ENCODE measurements around the gene IL15RA.

Gene IL15RA

DNA sequence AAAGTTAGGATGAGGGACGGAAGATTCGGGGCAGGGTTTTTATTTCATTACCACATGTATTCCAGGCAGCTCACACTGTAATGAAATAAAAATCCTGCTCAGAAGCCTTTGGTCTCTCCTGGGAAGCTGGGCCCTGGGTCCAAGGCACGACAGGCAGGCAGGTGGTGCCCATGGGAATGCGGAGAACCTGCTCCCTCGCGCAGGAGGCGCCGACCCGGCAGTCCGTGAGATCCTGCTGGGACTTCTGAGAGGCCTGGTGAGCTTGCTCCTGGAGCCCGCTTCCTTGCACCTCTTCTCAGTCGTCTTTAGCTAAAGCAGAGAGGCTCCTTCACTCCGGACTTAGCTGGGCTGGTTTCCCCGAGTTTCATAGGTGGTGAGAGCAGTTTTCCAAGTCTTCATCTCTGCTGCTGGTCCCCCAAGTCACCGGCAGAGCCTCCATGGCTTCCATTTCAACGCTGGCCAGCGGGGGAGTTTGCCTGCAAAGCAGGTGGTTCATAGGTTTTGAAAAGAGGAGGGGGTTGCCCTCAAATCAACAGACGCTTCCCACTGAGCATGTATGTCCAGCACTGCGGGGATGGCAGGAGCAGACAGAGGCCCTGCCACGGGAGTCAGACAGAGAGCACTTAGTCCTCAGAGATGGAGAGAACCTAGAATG is 24.5 kb downstream of the IL15RA start:
- no peak overlapping the region for H3K4me3 ChIP-seq (ENCODE audit: low read depth, low read length)
- DNase-seq (ENCODE audit: low read depth) = no peak
- TF ChIP-seq, protein P1, sequence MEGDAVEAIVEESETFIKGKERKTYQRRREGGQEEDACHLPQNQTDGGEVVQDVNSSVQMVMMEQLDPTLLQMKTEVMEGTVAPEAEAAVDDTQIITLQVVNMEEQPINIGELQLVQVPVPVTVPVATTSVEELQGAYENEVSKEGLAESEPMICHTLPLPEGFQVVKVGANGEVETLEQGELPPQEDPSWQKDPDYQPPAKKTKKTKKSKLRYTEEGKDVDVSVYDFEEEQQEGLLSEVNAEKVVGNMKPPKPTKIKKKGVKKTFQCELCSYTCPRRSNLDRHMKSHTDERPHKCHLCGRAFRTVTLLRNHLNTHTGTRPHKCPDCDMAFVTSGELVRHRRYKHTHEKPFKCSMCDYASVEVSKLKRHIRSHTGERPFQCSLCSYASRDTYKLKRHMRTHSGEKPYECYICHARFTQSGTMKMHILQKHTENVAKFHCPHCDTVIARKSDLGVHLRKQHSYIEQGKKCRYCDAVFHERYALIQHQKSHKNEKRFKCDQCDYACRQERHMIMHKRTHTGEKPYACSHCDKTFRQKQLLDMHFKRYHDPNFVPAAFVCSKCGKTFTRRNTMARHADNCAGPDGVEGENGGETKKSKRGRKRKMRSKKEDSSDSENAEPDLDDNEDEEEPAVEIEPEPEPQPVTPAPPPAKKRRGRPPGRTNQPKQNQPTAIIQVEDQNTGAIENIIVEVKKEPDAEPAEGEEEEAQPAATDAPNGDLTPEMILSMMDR (IDR thresholded peaks at IDR 0.05; ENCODE audit: control insufficient read depth, extremely low read depth, insufficient read depth) = no peak

DNA sequence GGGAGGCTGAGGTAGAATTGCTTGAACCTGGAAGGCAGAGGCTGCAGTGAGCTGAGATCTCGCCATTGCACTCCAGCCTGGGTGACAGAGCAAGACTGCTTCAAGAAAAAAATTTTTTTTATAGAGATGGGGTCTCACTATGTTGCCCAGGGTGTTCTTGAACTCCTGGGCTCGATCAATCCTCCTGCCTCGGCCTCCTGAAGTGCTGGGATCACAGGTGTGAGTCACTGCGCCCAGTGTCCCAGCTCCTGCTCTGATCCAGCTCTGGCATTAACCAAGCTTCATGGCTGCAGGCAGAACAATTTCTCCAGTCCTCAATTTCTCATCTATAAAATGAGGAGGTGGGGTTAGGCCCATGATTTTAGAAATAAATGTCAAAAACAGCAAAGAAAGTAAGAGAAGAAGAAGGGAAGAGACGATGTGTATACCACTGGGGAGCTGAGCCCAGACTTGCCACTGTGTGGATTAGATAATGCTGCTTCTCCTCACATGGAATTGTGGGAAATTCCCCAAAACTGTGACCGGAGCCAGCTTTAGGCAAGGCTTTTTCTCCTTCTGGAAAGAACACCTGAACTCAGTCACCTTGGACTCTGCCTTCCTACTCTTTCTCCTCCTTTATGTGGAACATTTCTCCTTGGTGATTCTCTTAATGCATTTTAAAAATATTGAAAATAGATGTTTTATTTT is 25.5 kb downstream of the IL15RA start:
- DNase-seq (ENCODE audit: low read depth) = no peak
- no peak overlapping the region for H3K4me3 ChIP-seq (ENCODE audit: low read depth, low read length)
- TF ChIP-seq, protein P1 (IDR thresholded peaks at IDR 0.05; ENCODE audit: control insufficient read depth, extremely low read depth, insufficient read depth) = no peak

DNA sequence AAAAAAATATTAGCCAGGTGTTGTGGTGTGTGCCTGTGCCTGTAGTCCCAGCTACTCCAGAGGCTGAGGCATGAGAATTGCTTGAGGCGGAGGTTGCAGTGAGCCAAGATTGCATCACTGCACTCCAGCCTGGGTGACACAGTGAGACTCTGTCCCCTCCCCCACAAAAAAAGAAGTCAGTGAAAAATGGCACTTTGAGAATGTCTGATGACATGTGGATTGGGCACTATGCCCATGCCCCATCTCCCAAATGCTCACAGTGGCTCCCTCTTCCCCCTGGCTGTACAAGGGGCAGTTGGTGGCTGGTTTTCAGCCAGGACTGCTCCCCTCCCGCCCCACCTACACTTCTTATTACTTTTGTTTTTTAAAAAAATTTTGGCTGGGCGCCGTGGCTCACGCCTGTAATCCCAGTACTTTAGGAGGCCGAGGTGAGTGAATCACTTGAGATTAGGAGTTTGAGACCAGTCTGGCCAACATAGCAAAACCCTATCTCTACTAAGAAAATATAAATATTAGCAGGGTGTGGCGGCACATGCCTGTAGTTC is 26.1 kb downstream of the IL15RA start:
- TF ChIP-seq, protein P1 (IDR thresholded peaks at IDR 0.05; ENCODE audit: control insufficient read depth, extremely low read depth, insufficient read depth) = no peak
- no peak overlapping the region for H3K4me3 ChIP-seq (ENCODE audit: low read depth, low read length)
- no peak for DNase-seq (ENCODE audit: low read depth)

DNA sequence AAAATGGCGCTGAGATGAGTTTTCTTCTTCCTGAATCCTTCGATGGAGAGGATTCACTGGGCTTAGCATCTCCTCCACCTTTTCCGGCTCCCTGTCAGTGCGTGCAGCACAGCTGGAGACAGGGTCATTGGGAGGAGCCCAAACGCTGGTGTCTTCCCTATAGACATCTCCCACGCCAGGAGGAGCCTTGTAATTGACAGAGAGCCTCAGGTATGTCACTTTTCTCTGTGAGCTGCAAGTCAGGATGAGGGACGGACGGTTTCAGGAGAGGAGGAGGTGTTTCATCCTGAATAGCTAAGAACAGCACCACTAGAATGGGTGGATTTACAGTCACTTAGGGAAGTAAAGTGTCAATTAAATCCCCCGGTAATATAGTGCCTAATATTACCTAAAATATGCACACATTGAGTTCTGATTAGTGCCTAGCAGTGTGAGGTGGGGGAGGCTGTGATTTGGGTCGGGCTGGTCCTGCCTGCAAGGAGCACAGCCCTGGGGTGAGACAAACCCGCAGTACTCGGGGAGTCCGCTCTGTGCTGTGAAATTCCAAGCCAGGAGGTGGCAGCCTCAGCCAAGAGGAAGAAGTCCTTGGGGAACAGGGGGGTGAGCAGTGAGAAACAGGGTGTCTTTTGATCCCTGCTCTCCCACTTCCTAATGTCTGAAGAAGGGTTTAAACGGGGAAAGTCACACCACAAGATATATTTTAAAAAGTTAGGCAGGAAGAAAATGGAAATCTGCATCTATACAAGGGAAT is 28.2 kb downstream of the IL15RA start:
- no peak for DNase-seq (ENCODE audit: low read depth)
- no peak overlapping the region for H3K4me3 ChIP-seq (ENCODE audit: low read depth, low read length)
- TF ChIP-seq, protein P1 (IDR thresholded peaks at IDR 0.05; ENCODE audit: control insufficient read depth, extremely low read depth, insufficient read depth) = peak; percentile 58

DNA sequence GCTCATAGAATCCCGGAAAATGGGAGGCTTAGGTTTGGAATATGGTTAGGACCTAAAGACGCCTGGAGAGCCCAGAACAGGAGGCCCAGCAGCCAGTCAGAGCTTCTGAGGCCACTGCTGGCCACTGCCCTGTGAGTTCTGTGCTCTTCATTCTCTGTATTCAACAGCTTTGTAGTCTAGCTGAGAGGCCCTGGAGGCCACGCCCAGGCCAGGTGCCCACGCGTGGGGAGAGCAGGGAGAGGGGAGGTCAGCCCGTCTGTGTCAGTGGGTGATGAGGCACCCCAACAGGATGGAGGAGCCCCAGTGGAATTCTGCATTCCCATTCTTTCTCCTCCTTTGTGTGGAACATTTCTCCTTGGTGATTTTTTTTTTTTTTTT is 29.1 kb downstream of the IL15RA start:
- no peak for DNase-seq (ENCODE audit: low read depth)
- H3K4me3 ChIP-seq (ENCODE audit: low read depth, low read length) = no peak overlapping the region
- TF ChIP-seq, protein P1 (IDR thresholded peaks at IDR 0.05; ENCODE audit: control insufficient read depth, extremely low read depth, insufficient read depth) = no peak

DNA sequence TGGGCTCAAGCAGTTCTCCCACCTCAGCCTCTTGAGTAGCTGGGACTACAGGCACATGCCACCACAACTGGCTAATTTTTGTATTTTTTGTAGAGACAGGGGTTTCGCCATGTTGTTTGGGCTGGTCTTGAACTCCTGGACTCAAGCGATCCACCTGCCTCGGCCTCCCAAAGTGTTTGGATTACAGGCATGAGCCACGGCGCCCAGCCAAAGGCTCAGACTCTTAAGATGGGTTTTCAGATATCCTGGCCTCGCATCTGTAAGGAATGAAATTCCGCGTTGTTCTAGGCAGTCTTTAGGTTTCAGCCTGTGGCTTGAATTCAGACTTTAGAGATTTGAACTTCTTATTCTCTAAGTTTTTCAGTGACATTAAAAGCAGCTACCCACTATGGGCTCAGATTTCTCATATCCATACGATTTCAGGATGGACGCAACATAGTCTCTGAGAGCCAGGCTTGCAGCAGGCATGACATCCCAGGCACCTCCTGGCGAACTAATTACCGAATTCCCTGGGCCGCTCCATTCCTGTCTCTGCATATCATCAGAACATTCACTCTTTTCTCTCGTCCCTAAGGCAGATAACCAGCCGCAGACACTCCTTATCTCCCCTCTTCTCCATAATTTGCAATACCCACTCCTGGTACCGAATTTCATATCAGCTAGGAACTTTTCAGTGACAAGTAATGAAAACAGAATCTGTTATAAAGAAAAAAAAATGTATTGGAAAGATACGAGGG is 29.7 kb downstream of the IL15RA start:
- TF ChIP-seq, protein P1 (IDR thresholded peaks at IDR 0.05; ENCODE audit: control insufficient read depth, extremely low read depth, insufficient read depth) = no peak
- H3K4me3 ChIP-seq (ENCODE audit: low read depth, low read length) = no peak overlapping the region
- no peak for DNase-seq (ENCODE audit: low read depth)

Data from LNCaP clone FGC (cell line).